GM23248 (cell line): Measurements from ENCODE around the gene ACTR2. TPM values are rescaled to one million over a fixed set of nuclear protein-coding genes. Genes with fewer than 3 reads are reported as not detected.

ENCODE experiments used
- DNase-seq: peaks from one replicate; pipeline ENCODE4 v3.0.0-alpha.2; 2015
- H2AFZ ChIP-seq: fragments of 200-600 bp; sonication (generic); 2 replicates; pipeline ENCODE4 v1.6.1; 2016; ENCODE audit warnings: antibody characterized with exemption
- H3F3A ChIP-seq: fragments of 200-600 bp; sonication (generic); 2 replicates; pipeline ENCODE4 v1.6.1; 2016; ENCODE audit warnings: mild to moderate bottlenecking, antibody characterized with exemption, mixed run types; ENCODE audit not compliant: insufficient read depth
- H3K27ac ChIP-seq: fragments of 200-600 bp; sonication (generic); 2 replicates; pipeline ENCODE4 v1.5.1; 2016; ENCODE audit warnings: mild to moderate bottlenecking
- H3K27me3 ChIP-seq: fragments of 200-600 bp; sonication (generic); replicated peaks from 2 replicates; pipeline ENCODE4 v1.6.1; 2016; ENCODE audit warnings: mild to moderate bottlenecking; ENCODE audit not compliant: insufficient read depth
- H3K36me3 ChIP-seq: fragments of 200-600 bp; sonication (generic); 2 replicates; pipeline ENCODE4 v1.6.1; 2016; ENCODE audit warnings: low read depth, mild to moderate bottlenecking
- H3K4me1 ChIP-seq: fragments of 200-600 bp; sonication (generic); 2 replicates; pipeline ENCODE4 v1.6.1; 2016; ENCODE audit warnings: mild to moderate bottlenecking; ENCODE audit not compliant: insufficient read depth
- H3K4me2 ChIP-seq: fragments of 200-600 bp; sonication (generic); one replicate; pipeline ENCODE4 v1.6.1; 2016; ENCODE audit warnings: mild to moderate bottlenecking; ENCODE audit not compliant: unreplicated experiment
- H3K4me3 ChIP-seq: fragments of 200-600 bp; sonication (generic); 2 replicates; pipeline ENCODE4 v1.5.1; 2016; ENCODE audit warnings: mild to moderate bottlenecking
- H3K79me2 ChIP-seq: fragments of 200-600 bp; sonication (generic); 2 replicates; pipeline ENCODE4 v1.6.1; 2016; ENCODE audit warnings: mild to moderate bottlenecking; ENCODE audit not compliant: insufficient read depth
- H3K9ac ChIP-seq: fragments of 200-600 bp; sonication (generic); 2 replicates; pipeline ENCODE4 v1.6.1; 2016; ENCODE audit warnings: mild to moderate bottlenecking
- H3K9me2 ChIP-seq: fragments of 200-600 bp; sonication (generic); 2 replicates; pipeline ENCODE4 v1.6.1; 2016; ENCODE audit warnings: mixed run types, mild to moderate bottlenecking, moderate library complexity; ENCODE audit not compliant: insufficient read depth
- H3K9me3 ChIP-seq: fragments of 200-600 bp; sonication (generic); one replicate; pipeline ENCODE4 v1.6.1; 2017; ENCODE audit warnings: low read depth
- H4K20me1 ChIP-seq: fragments of 200-600 bp; sonication (generic); 2 replicates; pipeline ENCODE4 v1.6.0; 2016; ENCODE audit not compliant: insufficient read depth
- EZH2 ChIP-seq: fragments of 200-600 bp; sonication (generic); IDR thresholded peaks from 2 replicates; pipeline ENCODE4 v1.6.1; 2018; ENCODE audit warnings: antibody characterized with exemption, mild to moderate bottlenecking; ENCODE audit not compliant: insufficient read depth, poor library complexity, severe bottlenecking
- EZH2phosphoT487 ChIP-seq: fragments of 200-600 bp; sonication (generic); IDR thresholded peaks from 2 replicates; pipeline ENCODE4 v1.6.1; 2018; ENCODE audit warnings: antibody characterized with exemption, moderate library complexity, mild to moderate bottlenecking, low read depth; ENCODE audit not compliant: insufficient read depth
- WGBS, 2 experiments: methylation state at CpG; one replicate each; pipeline ENCODE4 v1.1.6; 2015 to 2017; ENCODE audit warnings: low lambda C conversion rate in 2 of 2, low coverage in 1 of 2; ENCODE audit errors: missing lambda C conversion rate in 2 of 2; 5-methylcytosine and 5-hydroxymethylcytosine counted together
- in situ Hi-C: fragments of 300-500 bp; cut with MboI; formaldehyde crosslinking; loops from 2 replicates; pipeline ENCODE4 v1.15.0; 2020
- polyA plus RNA-seq: library from polyadenylated mRNA; unstranded; fragments of >200 nt; fragmentation: Nextera tagmentation; extraction: Ambion mirVana; gene quantifications from 2 replicates; pipeline ENCODE4 v1.2.1, GENCODE V29; 2016
- total RNA-seq: library from RNA; depleted of rRNA; stranded (reverse); fragments of >200 nt; shearing (Covaris generic); gene quantifications from 2 replicates; pipeline ENCODE4 v1.2.3, GENCODE V29; 2014

ACTR2 gene
- total and polyA plus RNA-seq, 2 experiments from 2014 or later: 126 to 161 TPM

DNA sequence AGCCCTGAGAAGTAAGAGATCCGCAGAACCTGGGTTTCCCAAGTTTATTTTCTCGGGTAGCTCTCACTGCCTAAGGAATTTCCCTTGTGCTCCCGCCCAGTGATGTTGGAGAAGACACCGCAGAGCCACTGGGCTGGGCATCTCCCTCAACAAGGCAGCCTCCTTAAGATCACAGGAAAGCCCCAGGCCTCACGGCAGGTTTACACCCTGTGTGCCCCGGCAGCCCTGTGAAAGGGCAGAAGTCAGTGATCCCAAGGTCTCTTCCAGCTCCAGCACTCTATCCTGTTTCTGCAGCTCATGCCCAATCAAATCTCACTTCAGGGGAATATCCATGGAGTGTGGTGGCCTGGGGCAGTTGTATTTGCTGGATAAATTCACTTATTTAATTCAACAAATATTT lies 66.5 kb downstream of the ACTR2 start:
- Histone ChIP-seq H3K9ac (no peak overlapping the region), H3K79me2 (no peaks in the 10 kb centered on the region), H3K36me3 (no peaks in the 10 kb centered on the region), H3K4me2 (no peak overlapping the region), H3K9me3 (no peaks in the 10 kb centered on the region), H4K20me1 (no peaks in the 10 kb centered on the region), H3K4me1 (peaks cover 3% of the 10 kb centered on the region; the same call in 1 of the 2 replicates), H3K27me3 (no peaks in the 10 kb centered on the region), H2AFZ (no peak overlapping the region), H3K27ac (no peak overlapping the region), H3K4me3 (no peak overlapping the region), H3F3A (peaks cover 3% of the 10 kb centered on the region), H3K9me2 (no peaks in the 10 kb centered on the region)
- TF ChIP-seq EZH2phosphoT487 (no peak), EZH2 (no peak)
- no peak for DNase-seq
- in situ Hi-C loops: no loop called here
- 79 to 85% methylated on average over 6 of the region's 6 CpGs for WGBS, 2 experiments

DNA sequence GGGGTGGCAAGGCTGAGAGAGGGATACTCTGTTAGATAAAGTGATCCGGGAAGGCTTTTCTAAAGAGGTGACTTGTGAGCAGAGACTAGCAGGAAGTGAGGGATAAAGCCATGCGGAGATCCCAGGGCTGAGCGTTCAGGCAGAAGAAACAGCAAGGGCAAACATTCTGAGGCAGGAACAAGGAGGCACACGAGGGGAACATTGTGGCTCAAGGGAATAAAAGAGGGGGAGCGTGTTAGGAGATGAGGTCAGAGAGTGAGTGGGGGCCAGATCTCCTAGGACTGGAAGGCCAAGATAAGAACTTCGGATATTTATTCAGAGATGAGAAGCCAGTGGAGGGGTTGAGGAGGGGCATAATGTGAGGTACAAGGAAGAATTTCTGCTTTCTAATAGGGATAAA lies 67.1 kb downstream of the ACTR2 start:
- Histone ChIP-seq H3K79me2 (no peaks in the 10 kb centered on the region), H3K9me3 (no peaks in the 10 kb centered on the region), H3K4me1 (peaks cover 9% of the 10 kb centered on the region), H3F3A (peaks cover 9% of the 10 kb centered on the region), H3K4me2 (no peak overlapping the region), H3K27me3 (no peaks in the 10 kb centered on the region), H3K36me3 (no peaks in the 10 kb centered on the region), H4K20me1 (no peaks in the 10 kb centered on the region), H3K9ac (no peak overlapping the region), H3K27ac (no peak overlapping the region), H3K4me3 (no peak overlapping the region), H3K9me2 (no peaks in the 10 kb centered on the region), H2AFZ (no peak overlapping the region)
- no peak for TF ChIP-seq EZH2
- TF ChIP-seq EZH2phosphoT487: no peak
- 90 to 95% methylated on average over 6 of the region's 6 CpGs for WGBS, 2 experiments
- no peak for DNase-seq
- in situ Hi-C loops: no loop called here

DNA sequence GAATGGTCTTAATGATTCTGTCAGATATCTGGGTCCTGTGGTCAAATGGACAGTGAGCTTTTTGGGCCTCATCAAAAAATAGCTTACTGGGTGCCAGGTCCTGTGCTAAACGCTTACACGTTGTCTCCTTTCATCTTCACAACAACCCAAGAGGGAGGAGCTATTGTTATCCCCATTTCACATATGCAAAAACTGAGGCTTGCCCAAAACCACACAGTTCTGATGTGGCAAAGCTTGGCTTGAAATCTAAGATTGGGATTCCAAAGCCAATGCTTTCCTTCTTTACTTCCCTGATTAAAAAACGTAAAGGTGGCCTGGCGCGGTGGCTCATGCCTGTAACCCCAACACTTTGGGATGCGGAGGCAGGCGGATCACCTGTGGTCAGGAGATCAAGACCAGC lies 69.3 kb downstream of the ACTR2 start:
- H3K27me3 ChIP-seq: no peaks in the 10 kb centered on the region
- no peak overlapping the region for H3K9ac ChIP-seq
- no peak overlapping the region for H3K27ac ChIP-seq
- no peak overlapping the region for H3K4me2 ChIP-seq
- peaks cover 28% of the 10 kb centered on the region for H3F3A ChIP-seq
- H3K79me2 ChIP-seq: no peaks in the 10 kb centered on the region
- H3K9me3 ChIP-seq: no peaks in the 10 kb centered on the region
- TF ChIP-seq EZH2 (no peak), EZH2phosphoT487 (no peak)
- H3K4me3 ChIP-seq: no peak overlapping the region
- 90 to 94% methylated on average over 7 of the region's 7 CpGs for WGBS, 2 experiments
- H4K20me1 ChIP-seq: no peaks in the 10 kb centered on the region
- peaks cover 27% of the 10 kb centered on the region for H3K4me1 ChIP-seq
- H3K36me3 ChIP-seq: no peaks in the 10 kb centered on the region
- in situ Hi-C loops: no loop called here
- no peak for DNase-seq
- no peaks in the 10 kb centered on the region for H3K9me2 ChIP-seq
- no peak overlapping the region for H2AFZ ChIP-seq

DNA sequence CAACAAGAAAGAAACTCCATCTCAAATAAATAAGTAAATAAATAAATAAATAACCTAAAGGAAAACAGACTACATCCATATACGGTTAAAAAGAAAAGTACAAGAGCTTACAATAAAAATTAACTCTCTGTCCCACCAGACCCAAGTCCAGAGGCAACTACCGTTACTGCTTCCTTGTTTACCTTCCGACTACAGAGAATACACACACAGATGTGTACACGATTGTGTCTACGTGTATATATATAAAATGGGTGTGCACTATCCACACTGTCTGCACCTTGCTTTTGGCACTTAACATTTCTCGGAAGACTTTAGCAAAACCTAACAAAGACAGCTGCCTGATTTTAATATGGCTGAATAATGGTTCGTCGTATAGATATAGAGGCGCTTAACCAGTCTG lies 69.9 kb downstream of the ACTR2 start:
- Histone ChIP-seq H3F3A (peaks cover 33% of the 10 kb centered on the region), H3K79me2 (no peaks in the 10 kb centered on the region), H3K27me3 (no peaks in the 10 kb centered on the region), H4K20me1 (no peaks in the 10 kb centered on the region), H3K4me1 (peaks cover 32% of the 10 kb centered on the region), H3K4me2 (no peak overlapping the region), H3K9me3 (no peaks in the 10 kb centered on the region), H3K9me2 (no peaks in the 10 kb centered on the region), H3K36me3 (no peaks in the 10 kb centered on the region), H3K4me3 (no peak overlapping the region), H3K9ac (no peak overlapping the region), H2AFZ (no peak overlapping the region), H3K27ac (no peak overlapping the region)
- DNase-seq: no peak
- WGBS, 2 experiments: 93 to 96% methylated on average over 9 of the region's 9 CpGs
- in situ Hi-C loops: no loop called here
- no peak for TF ChIP-seq EZH2
- TF ChIP-seq EZH2phosphoT487: no peak

DNA sequence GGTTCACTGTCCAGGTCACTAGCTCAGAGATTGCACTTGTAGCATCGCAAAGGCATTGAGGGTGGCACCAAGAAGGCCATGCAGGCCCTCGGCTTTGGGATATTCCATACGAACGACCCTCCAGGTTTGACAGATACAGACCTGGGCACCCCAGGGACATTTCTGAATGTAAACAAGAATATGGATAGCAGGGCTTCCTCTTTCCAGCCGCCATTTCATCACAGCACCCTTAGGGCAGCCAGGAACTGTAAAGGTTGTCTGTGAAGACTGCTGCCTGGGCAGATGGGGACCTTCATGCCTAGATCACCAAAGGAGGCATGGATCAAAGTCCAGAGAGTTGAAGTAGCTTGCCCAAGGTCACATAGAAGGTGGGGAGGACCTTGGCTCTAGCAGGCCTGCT lies 70.5 kb downstream of the ACTR2 start:
- Histone ChIP-seq H3F3A (peaks cover 39% of the 10 kb centered on the region), H3K4me2 (no peak overlapping the region), H3K27me3 (no peaks in the 10 kb centered on the region), H3K9me3 (no peaks in the 10 kb centered on the region), H4K20me1 (no peaks in the 10 kb centered on the region), H3K4me3 (no peak overlapping the region), H3K36me3 (no peaks in the 10 kb centered on the region), H2AFZ (no peak overlapping the region), H3K9me2 (no peaks in the 10 kb centered on the region), H3K9ac (no peak overlapping the region), H3K27ac (no peak overlapping the region), H3K79me2 (no peaks in the 10 kb centered on the region), H3K4me1 (peaks cover 32% of the 10 kb centered on the region)
- DNase-seq: no peak
- TF ChIP-seq EZH2phosphoT487: no peak
- no peak for TF ChIP-seq EZH2
- in situ Hi-C loops: no loop called here
- WGBS, 2 experiments: 79 to 84% methylated on average over 5 of the region's 5 CpGs
